Activated CD8-positive, alpha-beta memory T cell treated with anti-CD3 and anti-CD28 coated beads, Interleukin-2, amount 50 U/mL, for 24 hours (primary cell): ENCODE results near the gene C16orf92.

Experiments
- DNase-seq: peaks from one replicate; pipeline ENCODE4 v3.0.0-alpha.2; 2020; ENCODE audit errors: extremely low read depth

C16orf92 gene, protein sequence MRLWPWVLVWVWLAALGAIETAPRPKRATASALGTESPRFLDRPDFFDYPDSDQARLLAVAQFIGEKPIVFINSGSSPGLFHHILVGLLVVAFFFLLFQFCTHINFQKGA

DNA sequence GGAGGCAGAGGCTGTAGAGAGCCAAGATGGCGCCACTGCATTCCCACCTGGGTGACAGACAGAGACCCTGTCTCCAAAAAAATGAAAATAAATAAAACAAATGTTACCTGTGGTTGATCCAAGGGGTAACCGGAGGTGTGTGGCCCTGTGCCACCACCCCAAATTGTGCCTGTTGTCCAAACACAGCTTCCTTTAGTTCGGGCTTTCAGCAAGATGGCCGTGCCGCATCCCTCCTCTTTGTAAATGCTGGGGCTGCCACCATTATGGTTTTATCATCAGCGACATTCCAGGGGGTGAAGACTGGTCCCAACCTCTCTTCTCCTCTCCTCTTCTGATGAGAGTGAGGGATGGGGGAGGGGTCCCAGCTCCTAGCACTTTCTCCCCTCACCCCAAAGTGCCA lies at the start of gene C16orf92:
C16orf92 (plus strand) TSS at position 312 of the 400 bp plus-strand sequence. CDS start 143 bp downstream, outside the sequence.
- DNase-seq: no peak

DNA sequence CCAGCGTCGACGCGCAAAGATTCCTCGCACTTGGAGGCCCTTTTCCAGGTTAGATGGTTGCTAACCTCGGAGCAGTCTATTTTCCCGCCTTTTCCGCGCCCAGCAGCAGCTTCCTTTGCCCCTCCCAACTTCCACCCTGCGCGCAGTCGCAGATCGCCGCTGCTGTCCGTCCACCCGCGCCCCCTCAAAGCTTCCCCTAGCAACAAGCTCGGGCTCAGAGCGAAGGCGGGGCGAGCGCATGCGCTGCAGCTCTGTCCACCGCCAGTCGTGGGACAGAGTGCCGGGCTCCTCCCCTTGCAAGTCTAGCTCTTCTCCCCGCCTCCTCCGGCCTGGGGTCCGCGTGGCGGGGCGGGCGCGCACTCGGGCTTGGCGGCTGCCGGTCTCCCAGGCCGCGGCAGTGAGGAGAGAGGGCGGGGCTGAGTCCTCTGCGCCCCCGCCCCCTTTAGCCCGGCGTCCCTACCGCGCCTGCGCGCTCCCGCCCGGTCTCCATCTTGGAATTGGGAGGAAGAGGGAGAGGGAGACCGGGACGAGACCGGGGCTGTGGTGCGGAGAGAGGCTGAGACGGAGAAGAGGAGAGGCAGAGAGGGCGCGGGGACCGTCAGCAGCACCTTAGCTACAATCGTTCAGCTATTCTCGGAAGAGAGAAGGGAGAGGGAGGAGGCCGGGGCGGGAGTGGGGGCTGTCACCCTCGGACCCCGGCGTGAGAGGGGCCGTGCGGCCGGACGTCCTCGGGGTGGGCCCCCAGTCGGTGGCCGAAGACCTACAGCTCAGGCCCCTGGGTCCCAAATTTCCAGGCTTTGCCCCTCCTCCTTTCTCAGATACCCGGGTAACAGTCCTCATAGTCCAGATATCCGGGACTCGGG lies 49.4 kb upstream of the C16orf92 start, which contains the start of gene TAOK2:
TAOK2 (plus strand) TSS at position 485 of the 863 bp plus-strand sequence. CDS start 3,905 bp downstream, outside the sequence.
- peak; percentile 94 for DNase-seq

DNA sequence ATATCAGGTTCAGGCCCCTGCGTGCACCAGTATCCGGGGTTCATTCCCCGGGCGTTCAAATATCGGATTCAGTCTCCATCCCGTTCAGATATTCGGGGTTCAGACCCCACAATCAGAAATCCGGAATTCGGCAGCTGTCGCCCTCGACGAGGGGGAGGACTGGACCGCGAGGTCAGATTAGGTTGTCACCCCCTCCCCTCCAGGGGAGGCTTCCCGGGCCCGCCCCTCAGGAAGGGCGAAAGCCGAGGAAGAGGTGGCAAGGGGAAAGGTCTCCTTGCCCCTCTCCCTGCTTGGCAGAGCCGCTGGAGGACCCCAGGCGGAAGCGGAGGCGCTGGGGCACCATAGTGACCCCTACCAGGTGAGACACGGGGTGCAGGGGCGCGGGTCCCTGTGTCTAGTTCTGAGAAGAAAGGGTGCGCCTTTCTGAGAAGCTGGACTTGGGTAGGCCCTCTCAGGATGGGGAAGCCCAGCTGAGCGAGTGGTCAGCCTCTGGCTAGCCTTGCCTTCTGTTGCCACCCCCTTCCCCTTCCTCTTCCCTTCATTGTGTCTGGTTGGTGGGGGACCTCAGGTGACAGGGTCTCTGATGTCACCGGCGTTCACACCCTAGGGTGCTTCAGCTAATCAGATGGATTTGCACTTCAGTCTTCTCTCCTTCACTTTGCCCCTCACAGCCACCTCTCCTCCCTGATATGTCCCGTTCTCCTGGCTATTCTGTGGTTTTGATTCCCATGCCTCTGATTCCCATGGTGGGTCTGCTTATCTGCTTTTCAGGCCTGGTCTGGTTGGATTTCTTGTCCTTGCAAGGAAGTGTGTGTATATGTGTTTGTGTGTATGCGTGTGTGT lies 48.5 kb upstream of the C16orf92 start:
- no peak for DNase-seq

DNA sequence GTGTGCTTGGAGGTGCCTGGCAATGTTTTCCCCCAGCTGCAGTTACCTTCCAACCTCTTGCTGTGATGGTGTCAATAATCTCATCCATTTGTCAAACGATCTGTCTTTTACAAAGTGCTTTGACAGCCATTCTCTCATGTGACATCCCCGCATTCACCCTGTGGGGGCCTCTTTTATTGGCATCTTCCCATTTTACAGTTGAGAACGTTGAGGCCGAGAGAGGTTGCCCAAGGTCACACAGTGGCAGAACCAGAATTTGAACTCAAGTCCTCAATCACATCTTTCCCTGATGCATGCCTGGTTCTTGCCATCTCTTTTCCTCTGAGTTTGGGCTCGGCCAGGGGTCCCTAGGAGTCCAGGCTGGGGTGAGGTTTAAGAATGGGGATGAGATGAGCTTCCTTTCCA lies 47.9 kb upstream of the C16orf92 start:
- no peak for DNase-seq

DNA sequence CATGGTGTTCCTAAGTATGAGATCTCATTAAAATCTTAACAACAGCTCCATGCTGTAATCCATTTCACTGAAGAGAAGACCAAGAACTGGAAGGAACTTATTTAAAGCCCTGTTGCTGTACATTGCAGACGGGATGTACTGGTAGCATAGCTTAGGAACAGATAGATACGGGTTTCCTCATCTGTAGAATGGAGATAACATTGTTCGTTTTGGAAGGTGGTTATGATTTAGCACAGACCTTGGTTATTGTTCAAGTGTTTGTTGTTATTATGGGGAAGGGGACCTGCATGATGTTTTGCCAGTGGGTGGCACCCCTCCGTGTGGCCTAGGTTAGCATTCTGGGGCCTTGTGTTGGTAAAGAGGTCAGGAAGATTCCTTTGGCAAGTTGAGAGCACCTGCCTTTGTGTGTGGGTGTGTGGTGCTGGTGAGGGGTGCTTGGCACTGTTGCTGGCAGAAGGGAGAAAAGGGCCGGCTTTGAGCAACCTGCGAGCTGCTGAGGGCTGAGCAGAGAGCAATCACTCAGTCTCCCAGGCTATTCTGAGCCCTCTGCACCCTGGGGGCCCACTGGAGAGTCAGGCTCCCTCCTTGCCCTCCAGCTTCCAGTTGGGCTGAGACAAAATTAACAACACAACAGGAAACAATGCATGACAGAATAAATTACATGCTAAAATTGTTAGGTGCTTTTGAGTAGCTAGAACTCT lies 47.0 kb upstream of the C16orf92 start:
- no peak for DNase-seq

DNA sequence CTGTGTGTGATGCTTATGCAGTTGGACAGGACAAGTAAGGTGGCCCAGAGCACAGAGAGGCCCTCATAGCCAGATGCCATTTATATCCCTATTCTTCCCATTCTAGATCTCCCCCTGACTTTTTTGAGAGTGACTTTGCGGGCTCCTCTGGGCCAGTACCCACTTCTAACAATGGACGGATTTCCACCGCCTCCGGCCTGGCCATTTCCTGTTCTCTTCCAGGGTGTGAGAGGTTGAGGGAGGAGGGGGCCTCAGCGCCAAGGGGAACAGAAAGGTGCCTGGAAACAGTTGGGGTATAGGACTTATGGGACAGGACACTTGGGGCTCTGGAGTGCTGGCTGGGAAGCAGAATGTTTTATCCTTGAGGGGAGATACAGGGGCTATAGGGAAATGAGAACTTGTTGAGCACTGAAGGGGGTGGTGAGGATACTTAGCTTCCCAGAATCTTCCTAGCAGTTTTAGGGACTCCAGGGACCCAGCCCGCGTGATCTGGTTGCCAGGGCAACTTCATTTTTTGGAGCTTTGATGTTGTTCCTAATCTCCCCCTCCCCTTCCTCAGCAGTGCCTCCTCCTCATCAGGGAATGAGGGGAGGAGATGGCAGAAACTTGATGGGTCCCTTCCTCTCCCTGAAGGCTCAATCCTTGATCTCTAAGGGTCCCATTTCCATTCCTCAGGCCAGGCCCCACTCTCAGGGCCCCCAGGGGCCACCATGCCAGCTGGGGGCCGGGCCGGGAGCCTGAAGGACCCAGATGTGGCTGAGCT lies 45.8 kb upstream of the C16orf92 start:
- no peak for DNase-seq

DNA sequence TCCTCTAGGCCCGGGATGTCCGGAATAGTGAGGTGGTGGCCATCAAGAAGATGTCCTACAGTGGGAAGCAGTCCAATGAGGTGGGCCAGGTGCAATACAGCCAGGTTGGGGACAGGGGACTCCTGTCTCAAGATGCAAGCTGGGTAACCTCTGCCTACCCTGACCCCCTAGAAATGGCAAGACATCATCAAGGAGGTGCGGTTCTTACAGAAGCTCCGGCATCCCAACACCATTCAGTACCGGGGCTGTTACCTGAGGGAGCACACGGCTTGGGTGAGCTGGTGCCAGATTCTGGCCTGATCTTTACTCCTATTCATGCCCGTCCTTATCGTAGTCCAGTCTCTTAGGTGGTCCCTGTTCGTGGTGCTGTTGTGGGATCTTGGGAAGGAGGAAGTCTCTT lies 44.9 kb upstream of the C16orf92 start:
- no peak for DNase-seq

DNA sequence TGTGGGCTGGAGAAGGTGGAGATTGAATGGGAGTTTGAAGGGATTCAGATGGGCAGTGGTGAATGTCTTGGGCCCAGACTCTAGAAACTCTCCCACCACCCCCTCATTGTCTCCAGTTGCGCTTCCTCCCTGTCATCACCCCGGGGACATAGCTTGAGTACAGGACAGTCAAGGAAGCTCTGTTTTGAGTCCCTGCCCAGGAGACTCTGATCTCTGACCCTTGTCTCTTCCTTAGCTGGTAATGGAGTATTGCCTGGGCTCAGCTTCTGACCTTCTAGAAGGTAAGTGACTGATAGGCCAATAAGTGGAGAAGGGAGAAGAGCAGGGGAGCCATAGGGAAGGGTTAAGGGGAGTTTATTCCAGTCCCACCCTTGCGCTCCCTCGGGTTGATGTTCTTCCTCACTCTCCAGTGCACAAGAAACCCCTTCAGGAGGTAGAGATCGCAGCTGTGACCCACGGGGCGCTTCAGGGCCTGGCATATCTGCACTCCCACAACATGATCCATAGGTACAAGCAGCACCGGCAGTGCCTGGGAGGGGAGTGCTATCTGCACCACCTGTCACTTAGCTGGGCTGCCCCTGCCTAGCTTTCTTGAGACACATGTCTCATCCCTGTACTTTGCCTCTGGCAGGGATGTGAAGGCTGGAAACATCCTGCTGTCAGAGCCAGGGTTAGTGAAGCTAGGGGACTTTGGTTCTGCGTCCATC lies 44.3 kb upstream of the C16orf92 start:
- no peak for DNase-seq

DNA sequence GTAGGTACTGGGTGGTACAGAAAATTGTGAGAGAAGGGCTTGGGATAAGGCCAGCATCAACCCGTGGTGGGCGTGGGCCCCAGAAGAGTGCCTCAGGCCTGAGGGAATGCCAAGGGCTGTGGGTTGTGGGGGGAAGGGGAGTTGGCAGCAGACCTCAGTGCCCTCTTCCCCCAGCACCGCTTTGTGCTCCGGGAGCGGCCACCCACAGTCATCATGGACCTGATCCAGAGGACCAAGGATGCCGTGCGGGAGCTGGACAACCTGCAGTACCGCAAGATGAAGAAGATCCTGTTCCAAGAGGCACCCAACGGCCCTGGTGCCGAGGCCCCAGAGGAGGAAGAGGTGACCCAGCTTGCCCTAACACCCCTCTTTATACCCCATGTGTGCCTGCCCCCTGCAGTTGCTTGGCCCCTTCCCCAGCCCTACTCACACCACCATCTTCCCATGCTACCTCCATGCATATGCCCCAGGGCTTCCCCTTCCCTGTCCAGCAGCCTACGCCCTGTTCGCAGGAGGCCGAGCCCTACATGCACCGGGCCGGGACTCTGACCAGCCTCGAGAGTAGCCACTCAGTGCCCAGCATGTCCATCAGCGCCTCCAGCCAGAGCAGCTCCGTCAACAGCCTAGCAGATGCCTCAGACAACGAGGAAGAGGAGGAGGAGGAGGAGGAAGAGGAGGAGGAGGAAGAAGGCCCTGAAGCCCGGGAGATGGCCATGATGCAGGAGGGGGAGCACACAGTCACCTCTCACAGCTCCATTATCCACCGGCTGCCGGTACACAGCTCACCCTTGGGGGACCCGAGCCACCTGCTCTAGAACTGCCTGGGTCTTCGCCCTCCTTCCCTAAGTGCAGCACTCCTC lies 40.2 kb upstream of the C16orf92 start:
- DNase-seq: no peak

DNA sequence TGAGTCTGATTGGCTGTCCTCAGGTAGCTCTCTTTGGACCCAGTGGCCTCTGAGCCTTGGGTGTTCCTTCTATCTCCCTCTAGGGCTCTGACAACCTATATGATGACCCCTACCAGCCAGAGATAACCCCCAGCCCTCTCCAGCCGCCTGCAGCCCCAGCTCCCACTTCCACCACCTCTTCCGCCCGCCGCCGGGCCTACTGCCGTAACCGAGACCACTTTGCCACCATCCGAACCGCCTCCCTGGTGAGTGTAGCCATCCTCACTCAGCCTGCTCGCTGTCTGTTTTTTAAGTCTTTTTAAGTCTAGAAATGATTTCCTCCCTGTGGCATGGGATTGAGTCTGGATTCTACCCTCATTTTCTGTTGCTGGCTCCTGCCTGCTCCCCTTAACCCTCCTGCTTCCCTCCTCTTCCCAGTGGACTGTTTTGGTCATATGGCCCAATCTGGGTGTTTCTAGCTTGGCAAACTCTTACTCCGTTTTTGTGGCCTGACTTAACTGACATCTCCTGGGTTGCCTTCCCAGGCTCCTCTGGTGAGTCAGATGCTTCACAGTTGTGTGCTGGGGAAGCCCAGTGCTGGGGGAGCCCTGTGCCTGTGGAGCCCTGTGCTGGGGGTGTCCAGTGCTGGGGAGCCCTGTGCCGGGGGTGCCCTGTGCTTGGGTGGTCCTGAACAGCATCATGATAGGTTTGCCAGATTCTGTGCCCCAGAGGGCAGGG lies 39.4 kb upstream of the C16orf92 start:
- DNase-seq: no peak

DNA sequence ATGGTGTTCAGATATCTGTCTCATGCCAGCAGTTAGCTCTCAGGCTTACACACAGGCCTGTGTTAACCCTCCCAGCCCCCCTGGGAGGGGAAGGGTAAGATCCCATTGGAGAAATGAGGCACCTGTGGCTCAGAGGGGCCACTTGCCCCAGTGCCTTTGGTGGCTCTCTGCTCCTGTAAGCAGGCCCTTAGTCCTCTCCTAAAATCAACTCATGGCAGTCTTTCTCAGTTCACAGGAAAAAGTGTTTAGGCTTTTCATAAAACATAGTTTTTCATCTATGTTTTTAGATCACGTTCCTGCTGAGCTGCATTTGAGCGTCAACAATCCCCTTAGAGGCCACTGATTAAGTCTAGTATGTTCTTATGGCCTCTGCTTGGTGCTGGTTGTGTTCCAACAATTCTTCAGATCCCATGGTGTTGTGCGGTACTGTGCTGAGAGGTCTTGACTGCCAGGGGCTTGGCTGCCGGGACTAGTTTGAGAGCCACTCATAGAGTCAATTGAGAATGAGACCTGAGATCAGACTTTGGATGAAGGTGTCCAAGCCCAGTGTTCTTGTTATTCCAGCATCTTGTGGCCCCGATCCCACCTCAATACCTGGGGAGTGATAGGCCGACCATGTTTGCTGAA lies 38.7 kb upstream of the C16orf92 start:
- DNase-seq: no peak

DNA sequence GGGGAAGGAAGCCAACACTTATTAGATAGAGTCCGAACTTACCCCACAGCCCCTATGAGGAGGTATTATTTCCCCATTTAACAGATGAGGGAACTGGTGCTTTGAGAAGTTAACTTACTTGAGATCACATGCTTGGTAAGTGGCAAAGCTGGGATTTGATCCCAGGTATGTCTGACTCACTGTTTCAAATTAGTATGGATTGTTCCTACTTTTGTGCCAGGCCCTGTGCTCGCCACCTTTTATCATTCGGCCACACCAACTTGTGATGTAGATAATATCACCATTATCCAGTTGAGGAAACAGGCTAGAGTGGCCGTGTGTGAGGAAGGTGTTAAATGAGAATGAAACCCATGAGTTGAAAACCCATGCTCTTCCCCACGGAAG lies 38.2 kb upstream of the C16orf92 start:
- no peak for DNase-seq

DNA sequence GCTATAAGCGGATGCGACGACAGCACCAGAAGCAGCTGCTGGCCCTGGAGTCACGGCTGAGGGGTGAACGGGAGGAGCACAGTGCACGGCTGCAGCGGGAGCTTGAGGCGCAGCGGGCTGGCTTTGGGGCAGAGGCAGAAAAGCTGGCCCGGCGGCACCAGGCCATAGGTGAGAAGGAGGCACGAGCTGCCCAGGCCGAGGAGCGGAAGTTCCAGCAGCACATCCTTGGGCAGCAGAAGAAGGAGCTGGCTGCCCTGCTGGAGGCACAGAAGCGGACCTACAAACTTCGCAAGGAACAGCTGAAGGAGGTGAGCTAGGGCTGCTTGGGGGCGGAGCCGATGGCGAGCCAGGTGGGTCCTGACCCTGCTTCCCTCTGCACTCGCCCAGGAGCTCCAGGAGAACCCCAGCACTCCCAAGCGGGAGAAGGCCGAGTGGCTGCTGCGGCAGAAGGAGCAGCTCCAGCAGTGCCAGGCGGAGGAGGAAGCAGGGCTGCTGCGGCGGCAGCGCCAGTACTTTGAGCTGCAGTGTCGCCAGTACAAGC lies 37.7 kb upstream of the C16orf92 start:
- DNase-seq: no peak

DNA sequence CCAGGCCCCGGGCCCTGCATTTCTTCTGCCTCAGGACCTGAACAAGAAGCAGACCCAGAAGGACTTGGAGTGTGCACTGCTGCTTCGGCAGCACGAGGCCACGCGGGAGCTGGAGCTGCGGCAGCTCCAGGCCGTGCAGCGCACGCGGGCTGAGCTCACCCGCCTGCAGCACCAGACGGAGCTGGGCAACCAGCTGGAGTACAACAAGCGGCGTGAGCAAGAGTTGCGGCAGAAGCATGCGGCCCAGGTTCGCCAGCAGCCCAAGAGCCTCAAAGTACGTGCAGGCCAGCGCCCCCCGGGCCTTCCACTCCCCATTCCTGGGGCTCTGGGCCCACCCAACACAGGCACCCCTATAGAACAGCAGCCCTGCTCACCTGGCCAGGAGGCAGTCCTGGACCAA lies 36.8 kb upstream of the C16orf92 start:
- DNase-seq: no peak

DNA sequence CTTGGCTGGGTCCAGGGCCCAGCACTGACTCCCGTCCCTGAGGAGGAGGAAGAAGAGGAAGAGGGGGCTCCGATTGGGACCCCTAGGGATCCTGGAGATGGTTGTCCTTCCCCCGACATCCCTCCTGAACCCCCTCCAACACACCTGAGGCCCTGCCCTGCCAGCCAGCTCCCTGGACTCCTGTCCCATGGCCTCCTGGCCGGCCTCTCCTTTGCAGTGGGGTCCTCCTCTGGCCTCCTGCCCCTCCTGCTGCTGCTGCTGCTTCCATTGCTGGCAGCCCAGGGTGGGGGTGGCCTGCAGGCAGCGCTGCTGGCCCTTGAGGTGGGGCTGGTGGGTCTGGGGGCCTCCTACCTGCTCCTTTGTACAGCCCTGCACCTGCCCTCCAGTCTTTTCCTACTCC lies 36.1 kb upstream of the C16orf92 start:
- DNase-seq: no peak

DNA sequence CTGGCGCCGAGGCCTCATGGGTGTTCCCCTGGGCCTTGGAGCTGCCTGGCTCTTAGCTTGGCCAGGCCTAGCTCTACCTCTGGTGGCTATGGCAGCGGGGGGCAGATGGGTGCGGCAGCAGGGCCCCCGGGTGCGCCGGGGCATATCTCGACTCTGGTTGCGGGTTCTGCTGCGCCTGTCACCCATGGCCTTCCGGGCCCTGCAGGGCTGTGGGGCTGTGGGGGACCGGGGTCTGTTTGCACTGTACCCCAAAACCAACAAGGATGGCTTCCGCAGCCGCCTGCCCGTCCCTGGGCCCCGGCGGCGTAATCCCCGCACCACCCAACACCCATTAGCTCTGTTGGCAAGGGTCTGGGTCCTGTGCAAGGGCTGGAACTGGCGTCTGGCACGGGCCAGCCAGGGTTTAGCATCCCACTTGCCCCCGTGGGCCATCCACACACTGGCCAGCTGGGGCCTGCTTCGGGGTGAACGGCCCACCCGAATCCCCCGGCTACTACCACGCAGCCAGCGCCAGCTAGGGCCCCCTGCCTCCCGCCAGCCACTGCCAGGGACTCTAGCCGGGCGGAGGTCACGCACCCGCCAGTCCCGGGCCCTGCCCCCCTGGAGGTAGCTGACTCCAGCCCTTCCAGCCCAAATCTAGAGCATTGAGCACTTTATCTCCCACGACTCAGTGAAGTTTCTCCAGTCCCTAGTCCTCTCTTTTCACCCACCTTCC lies 35.5 kb upstream of the C16orf92 start:
- no peak for DNase-seq

DNA sequence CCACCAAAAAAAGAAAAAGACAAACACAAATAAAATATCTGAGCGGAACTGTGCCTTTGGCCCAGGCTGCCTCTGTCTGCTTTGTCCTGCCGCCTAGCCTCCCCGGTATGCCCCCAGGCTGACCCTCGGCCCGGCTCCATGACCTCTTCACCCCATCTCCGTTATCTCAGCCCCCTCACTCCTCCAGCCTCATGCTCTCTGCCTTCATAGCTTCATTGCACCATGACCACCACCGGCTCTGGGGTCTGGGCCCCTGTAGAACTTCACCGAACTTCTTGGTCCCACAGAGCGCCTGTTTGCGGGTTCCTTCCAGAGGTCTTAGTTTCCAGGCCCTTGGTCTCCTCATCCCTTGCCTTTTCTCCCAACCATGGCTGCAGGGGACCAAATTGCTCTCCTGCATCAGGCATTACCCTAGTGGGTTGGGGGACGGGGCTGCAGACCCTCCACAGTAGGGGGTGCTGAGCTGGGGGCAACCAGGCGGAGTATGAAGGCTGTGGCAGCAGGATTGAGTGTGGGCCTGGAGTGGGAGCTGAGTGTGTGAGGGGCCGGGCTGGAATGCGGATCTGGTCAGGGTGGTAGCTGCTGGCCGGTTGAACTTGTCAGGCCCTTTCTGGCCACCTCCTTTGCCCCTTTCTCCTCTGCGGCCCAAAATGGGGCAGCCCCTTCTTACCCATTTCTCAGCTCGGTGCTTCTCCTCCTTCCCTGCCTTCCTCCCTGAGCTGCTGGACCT lies 34.5 kb upstream of the C16orf92 start:
- no peak for DNase-seq
